HG02623 (cell line): ENCODE measurements around the gene LZTFL1.

Experiments used
- ATAC-seq: cut with Tn5 transposase; IDR thresholded peaks from one replicate; pipeline ENCODE4 v1.9.1; 2021; ENCODE audit warnings: moderate library complexity; ENCODE audit not compliant: unreplicated experiment

Gene LZTFL1

GRCh38 chr3:45841757-45842491 lies at the start of gene LZTFL1:
Gene LZTFL1, minus strand, starts transcription at chr3:45842119. Its CDS starts 128 bp downstream, at chr3:45841991.
- peak; percentile 90 for ATAC-seq

- no peak for ATAC-seq
Observed at GRCh38 chr3:45890405-45890804, 48.5 kb upstream of the LZTFL1 start.

GRCh38 chr3:45889337-45889736 lies 47.4 kb upstream of the LZTFL1 start:
- ATAC-seq: no peak

GRCh38 chr3:45887759-45888511 lies 46.0 kb upstream of the LZTFL1 start:
- ATAC-seq: no peak

GRCh38 chr3:45887285-45887684 lies 45.4 kb upstream of the LZTFL1 start:
- no peak for ATAC-seq

GRCh38 chr3:45885979-45886705 lies 44.2 kb upstream of the LZTFL1 start, which contains the start of gene CCR9:
Gene CCR9, plus strand, starts transcription at chr3:45886543. Its CDS starts 8,391 bp downstream, at chr3:45894934.
- no peak for ATAC-seq

- no peak for ATAC-seq
Observed at GRCh38 chr3:45884368-45885201, 42.7 kb upstream of the LZTFL1 start.

- no peak for ATAC-seq
Observed at GRCh38 chr3:45881078-45882022, 39.4 kb upstream of the LZTFL1 start.

GRCh38 chr3:45880725-45881077 lies 38.8 kb upstream of the LZTFL1 start:
- no peak for ATAC-seq

- no peak for ATAC-seq
Observed at GRCh38 chr3:45878124-45878523, 36.2 kb upstream of the LZTFL1 start.

- ATAC-seq: no peak
Observed at GRCh38 chr3:45874677-45875346, 32.9 kb upstream of the LZTFL1 start.

GRCh38 chr3:45873638-45874037 lies 31.7 kb upstream of the LZTFL1 start:
- no peak for ATAC-seq

GRCh38 chr3:45873036-45873435 lies 31.1 kb upstream of the LZTFL1 start:
- no peak for ATAC-seq

GRCh38 chr3:45872569-45872968 lies 30.6 kb upstream of the LZTFL1 start:
- no peak for ATAC-seq

- no peak for ATAC-seq
Observed at GRCh38 chr3:45871780-45872179, 29.9 kb upstream of the LZTFL1 start.

- no peak for ATAC-seq
Observed at GRCh38 chr3:45870099-45870498, 28.2 kb upstream of the LZTFL1 start.

- no peak for ATAC-seq
Observed at GRCh38 chr3:45869638-45870037, 27.7 kb upstream of the LZTFL1 start.

GRCh38 chr3:45868650-45869049 lies 26.7 kb upstream of the LZTFL1 start:
- ATAC-seq: no peak

GRCh38 chr3:45868213-45868612 lies 26.3 kb upstream of the LZTFL1 start:
- no peak for ATAC-seq
